VCaP (cell line): Measurements from ENCODE around the gene CACNB1.
"Not testable (repeated sequence)": the region's sequence is repeated elsewhere in the genome, so short reads cannot be mapped to it uniquely, and the experiment has no call there.

Experiments used
- H3K27ac ChIP-seq: fragments of 450-650 bp; 2 replicates; pipeline ENCODE4 v1.5.1; 2017
- CTCF ChIP-seq: fragments of 450-650 bp; conservative IDR thresholded peaks from 2 replicates; pipeline ENCODE4 v1.5.1; 2017; ENCODE audit warnings: mild to moderate bottlenecking, moderate library complexity

CACNB1 gene

GRCh38 chr17:39171933-39172332, 25.5 kb downstream of the CACNB1 start:
- TF ChIP-seq CTCF = no peak
- no peak overlapping the region for H3K27ac ChIP-seq

- H3K27ac ChIP-seq = no peak overlapping the region
- TF ChIP-seq CTCF = no peak
Observed at GRCh38 chr17:39170558-39170957, 26.9 kb downstream of the CACNB1 start.

GRCh38 chr17:39170109-39170508, 27.4 kb downstream of the CACNB1 start:
- no peak overlapping the region for H3K27ac ChIP-seq

GRCh38 chr17:39169518-39169917, 28.0 kb downstream of the CACNB1 start:
- no peak overlapping the region for H3K27ac ChIP-seq
- no peak for TF ChIP-seq CTCF

More at GRCh38 chr17:39170109-39170508, 27.4 kb downstream of the CACNB1 start:
- TF ChIP-seq CTCF = no peak

- H3K27ac ChIP-seq = no peak overlapping the region
- no peak for TF ChIP-seq CTCF
Observed at GRCh38 chr17:39169101-39169500, 28.4 kb downstream of the CACNB1 start.

- H3K27ac ChIP-seq = not testable (repeated sequence)
Observed at GRCh38 chr17:39168503-39168902, 29.0 kb downstream of the CACNB1 start.

- H3K27ac ChIP-seq = no peak overlapping the region
- TF ChIP-seq CTCF = no peak
Observed at GRCh38 chr17:39167476-39167875, 30.0 kb downstream of the CACNB1 start.

- H3K27ac ChIP-seq = no peak overlapping the region
- no peak for TF ChIP-seq CTCF
Observed at GRCh38 chr17:39166437-39167335, 30.8 kb downstream of the CACNB1 start.
